HepG2 (cell line): ENCODE measurements around the gene SEH1L. TPM values are rescaled to one million over a fixed set of nuclear protein-coding genes. Genes with fewer than 3 reads are reported as not detected.

Experiments
- ATAC-seq: fragments of 200-7000 bp; cut with Tn5 transposase; 3 replicates; pipeline ENCODE4 v1.9.1; 2020; ENCODE audit warnings: mild to moderate bottlenecking, moderate library complexity
- BruUV-seq: library from RNA; stranded (reverse); fragments of 400-500 nt; replicated peaks from 2 replicates; lab custom pipeline; 2021; lab: Mats Ljungman, UMichigan
- CTCF ChIA-PET: fragments of 300-600 bp; formaldehyde crosslinking; extraction: SDS; loops from one replicate; lab custom pipeline; 2021; ENCODE audit warnings: low total read pairs, inconsistent platforms, low intra/inter-chr PET ratio; lab: Yijun Ruan, JAX
- POLR2A ChIA-PET: fragments of 350-600 bp; sonication (Branson Sonifier 250); formaldehyde crosslinking; loops from one replicate; lab custom pipeline; 2020; ENCODE audit warnings: antibody characterized with exemption, inconsistent platforms; lab: Yijun Ruan, JAX
- DNase-seq: peaks from one replicate; pipeline ENCODE4 v3.0.0-alpha.2; 2015; ENCODE audit warnings: low spot score
- FAIRE-seq: peaks from 3 replicates; lab custom pipeline; 2011; peaks lifted over from hg19 to GRCh38; lab: Jason Lieb, UNC
- H2AFZ ChIP-seq: one replicate; pipeline ENCODE4 v1.6.1; 2011; ENCODE audit warnings: low read length, inconsistent platforms
- H3K27ac ChIP-seq: fragments of 300-600 bp; 3 replicates; pipeline ENCODE4 v1.8.0; 2011; ENCODE audit warnings: mixed run types, mild to moderate bottlenecking, mixed read lengths, low read length, inconsistent platforms; ENCODE audit not compliant: insufficient read depth; ENCODE audit errors: extremely low read length
- H3K27me3 ChIP-seq, 2 experiments: fragments of 200-600 bp in 1 of 2; 2 replicates in 1 of 2; 3 replicates in 1 of 2; pipeline versions ENCODE4 v1.6.0 to v1.8.0; 2011; ENCODE audit warnings: low read length in 2 of 2, mild to moderate bottlenecking in 2 of 2, moderate library complexity in 2 of 2, inconsistent platforms in 1 of 2; ENCODE audit not compliant: insufficient read depth in 2 of 2, control insufficient read depth in 1 of 2
- H3K36me3 ChIP-seq, 2 experiments: fragments of 200-600 bp in 1 of 2; replicated peaks in 1 of 2; 2 replicates in 1 of 2; 3 replicates in 1 of 2; pipeline versions ENCODE4 v1.5.1 to v1.8.0; 2011; ENCODE audit warnings: low read length in 2 of 2, inconsistent platforms in 1 of 2; ENCODE audit not compliant: insufficient read depth in 2 of 2, control insufficient read depth in 1 of 2
- H3K4me1 ChIP-seq: 2 replicates; pipeline ENCODE4 v1.5.1; 2012; ENCODE audit warnings: low read length, inconsistent platforms; ENCODE audit not compliant: insufficient read depth
- H3K4me2 ChIP-seq: 2 replicates; pipeline ENCODE4 v1.6.0; 2011; ENCODE audit warnings: low read depth, low read length, inconsistent platforms
- H3K4me3 ChIP-seq, 3 experiments: fragments of 200-600 bp in 1 of 3; sonication (generic), shearing (Covaris generic) in 1 of 3; replicated peaks in 1 of 3; 2 replicates each; pipeline ENCODE4 v1.5.1; 2011 to 2016; ENCODE audit warnings: low read length in 3 of 3, inconsistent platforms in 2 of 3, low read depth in 2 of 3, mild to moderate bottlenecking in 2 of 3, control low read depth in 1 of 3, mixed read lengths in 1 of 3; ENCODE audit not compliant: insufficient read depth in 1 of 3
- H3K79me2 ChIP-seq: one replicate; pipeline ENCODE4 v1.6.1; 2011; ENCODE audit warnings: low read length, inconsistent platforms; ENCODE audit not compliant: insufficient read depth
- H3K9ac ChIP-seq: 2 replicates; pipeline ENCODE4 v1.6.0; 2011; ENCODE audit warnings: mild to moderate bottlenecking, low read depth, low read length, inconsistent platforms; ENCODE audit not compliant: insufficient read depth
- H3K9me3 ChIP-seq: 2 replicates; pipeline ENCODE4 v1.5.1; 2012; ENCODE audit warnings: mild to moderate bottlenecking, low read length
- H4K20me1 ChIP-seq: 2 replicates; pipeline ENCODE4 v1.6.0; 2011; ENCODE audit warnings: inconsistent platforms, mild to moderate bottlenecking, low read length, moderate library complexity; ENCODE audit not compliant: insufficient read depth
- HHEX ChIP-seq: IDR thresholded peaks from 2 replicates; pipeline ENCODE4 v1.6.1; 2016; ENCODE audit warnings: control low read depth
- KMT2B ChIP-seq: IDR thresholded peaks from 2 replicates; pipeline ENCODE4 v1.6.1; 2016; ENCODE audit warnings: missing genetic modification reagents, missing compliant biosample characterization
- NRL ChIP-seq: sonication (generic); formaldehyde crosslinking; IDR thresholded peaks from 2 replicates; pipeline ENCODE4 v1.5.0; 2020; ENCODE audit warnings: missing genetic modification reagents, mild to moderate bottlenecking, moderate library complexity, borderline replicate concordance
- RELA ChIP-seq: sonication (generic); formaldehyde crosslinking; IDR thresholded peaks from 2 replicates; pipeline ENCODE4 v1.4.0; 2020; ENCODE audit warnings: missing genetic modification reagents
- ZNF501 ChIP-seq: sonication (generic); formaldehyde crosslinking; IDR thresholded peaks from 2 replicates; pipeline ENCODE4 v1.5.1; 2020; ENCODE audit warnings: mild to moderate bottlenecking, moderate library complexity, missing genetic modification reagents
- ZNF543 ChIP-seq: sonication (generic); formaldehyde crosslinking; IDR thresholded peaks from 2 replicates; pipeline ENCODE4 v1.4.0; 2020; ENCODE audit warnings: mild to moderate bottlenecking, missing genetic modification reagents
- ZNF563 ChIP-seq: sonication (generic); formaldehyde crosslinking; IDR thresholded peaks from 2 replicates; pipeline ENCODE4 v1.8.0; 2022; ENCODE audit warnings: mild to moderate bottlenecking, moderate library complexity, missing genetic modification reagents
- ZNF644 ChIP-seq: IDR thresholded peaks from 2 replicates; pipeline ENCODE4 v1.6.1; 2016; ENCODE audit warnings: low read depth
- ZNF773 ChIP-seq: sonication (generic); formaldehyde crosslinking; IDR thresholded peaks from 2 replicates; pipeline ENCODE4 v1.4.0; 2020; ENCODE audit warnings: missing genetic modification reagents, borderline replicate concordance
- WGBS: methylation state at CpG from one replicate; pipeline ENCODE4 v1.1.6; 2017; ENCODE audit warnings: low lambda C conversion rate; 5-methylcytosine and 5-hydroxymethylcytosine counted together
- in situ Hi-C: cut with HindIII; loops from 2 replicates; pipeline ENCODE4 v1.10.0; 2017; ENCODE audit warnings: low pct_unique_long_range_greater_than_20kb; ENCODE audit not compliant: extremely low pct_ligation_motif_present
- intact Hi-C: fragments of 100-400 bp; cut with micrococcal nuclease; formaldehyde crosslinking; loops from one replicate; pipeline ENCODE4 v1.10.0; 2022; ENCODE audit not compliant: unreplicated experiment
- polyA plus RNA-seq, 8 experiments: library from polyadenylated mRNA; depleted of rRNA in 3 of 8; stranded (reverse) in 7 of 8; unstranded in 1 of 8; fragments of >200 nt; fragmentation: Illumina TruSeq in 4 of 8; extraction: Trizol in 4 of 8; gene quantifications; 2 replicates each; pipeline versions ENCODE4 v1.2.1 to v1.2.3, GENCODE V29; 2011 to 2016; ENCODE audit warnings: low read depth in 4 of 8, missing spikeins in 1 of 8, mixed read lengths in 1 of 8; ENCODE audit not compliant: insufficient read depth in 1 of 8
- total RNA-seq, 5 experiments: library from RNA; depleted of rRNA; stranded (reverse); fragments of >200 nt; fragmentation: Illumina TruSeq; extraction: Trizol; gene quantifications; 2 replicates each; pipeline ENCODE4 v1.2.3, GENCODE V29; 2016; ENCODE audit warnings: low read depth in 1 of 5
- TF ChIP-seq, protein P1 (sequence below): sonication (generic); formaldehyde crosslinking; IDR thresholded peaks from 2 replicates; pipeline ENCODE4 v1.4.0; 2020; ENCODE audit warnings: missing genetic modification reagents
- TF ChIP-seq, protein P2 (sequence below): sonication (generic); formaldehyde crosslinking; IDR thresholded peaks from 2 replicates; pipeline ENCODE4 v1.4.0; 2020; ENCODE audit warnings: mild to moderate bottlenecking, missing genetic modification reagents, borderline replicate concordance

SEH1L gene
- total and polyA plus RNA-seq, 2 of the 13 experiments (the other 11 are each of a cell fraction or from before 2014, with no cell fraction given): 59.6 to 63.5 TPM

DNA sequence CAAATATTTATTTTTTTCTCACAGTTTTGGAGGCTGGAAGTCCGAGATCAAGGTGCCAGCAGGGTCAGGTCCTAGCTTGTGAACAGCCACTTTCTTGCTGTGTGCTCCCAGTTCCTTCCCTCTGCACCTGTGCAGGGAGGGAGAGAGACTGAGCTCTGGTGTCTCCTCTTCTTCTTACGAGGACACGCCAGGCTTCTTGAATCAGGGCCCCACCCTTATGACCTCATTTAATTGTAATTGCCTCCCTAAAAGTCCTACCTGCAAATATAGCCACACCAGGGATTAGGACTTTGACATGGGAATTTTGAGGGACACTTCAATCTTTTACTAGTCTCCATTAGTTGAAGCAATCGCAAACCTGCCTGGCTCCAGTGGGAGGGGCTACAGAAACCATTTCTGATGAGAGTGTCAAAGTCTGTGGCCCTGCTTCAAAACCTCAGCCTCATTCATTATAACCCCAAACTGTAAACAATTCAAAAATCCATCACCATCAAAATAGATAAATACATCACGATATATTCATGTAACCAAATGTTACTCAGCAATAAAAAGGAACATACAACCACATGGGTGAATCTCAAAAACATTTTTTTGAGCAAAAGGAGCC, 18.2 kb upstream of the SEH1L start:
- intact Hi-C loops (loop anchor here (10.0 kb wide), 1 partner anchor 535 kb away; no protein-coding TSS in a partner anchor), in situ Hi-C loops (loop anchor here (5.0 to 25.0 kb wide), 3 partner anchors 32 to 542 kb away; partner anchors contain the start of gene AFG3L2)
- H3K27me3 ChIP-seq: no peaks in the 10 kb centered on the region
- no peak for TF ChIP-seq ZNF563 (CRISPR knock-in tag)
- TF ChIP-seq ZNF773 (CRISPR knock-in tag): no peak
- TF ChIP-seq, protein P1, sequence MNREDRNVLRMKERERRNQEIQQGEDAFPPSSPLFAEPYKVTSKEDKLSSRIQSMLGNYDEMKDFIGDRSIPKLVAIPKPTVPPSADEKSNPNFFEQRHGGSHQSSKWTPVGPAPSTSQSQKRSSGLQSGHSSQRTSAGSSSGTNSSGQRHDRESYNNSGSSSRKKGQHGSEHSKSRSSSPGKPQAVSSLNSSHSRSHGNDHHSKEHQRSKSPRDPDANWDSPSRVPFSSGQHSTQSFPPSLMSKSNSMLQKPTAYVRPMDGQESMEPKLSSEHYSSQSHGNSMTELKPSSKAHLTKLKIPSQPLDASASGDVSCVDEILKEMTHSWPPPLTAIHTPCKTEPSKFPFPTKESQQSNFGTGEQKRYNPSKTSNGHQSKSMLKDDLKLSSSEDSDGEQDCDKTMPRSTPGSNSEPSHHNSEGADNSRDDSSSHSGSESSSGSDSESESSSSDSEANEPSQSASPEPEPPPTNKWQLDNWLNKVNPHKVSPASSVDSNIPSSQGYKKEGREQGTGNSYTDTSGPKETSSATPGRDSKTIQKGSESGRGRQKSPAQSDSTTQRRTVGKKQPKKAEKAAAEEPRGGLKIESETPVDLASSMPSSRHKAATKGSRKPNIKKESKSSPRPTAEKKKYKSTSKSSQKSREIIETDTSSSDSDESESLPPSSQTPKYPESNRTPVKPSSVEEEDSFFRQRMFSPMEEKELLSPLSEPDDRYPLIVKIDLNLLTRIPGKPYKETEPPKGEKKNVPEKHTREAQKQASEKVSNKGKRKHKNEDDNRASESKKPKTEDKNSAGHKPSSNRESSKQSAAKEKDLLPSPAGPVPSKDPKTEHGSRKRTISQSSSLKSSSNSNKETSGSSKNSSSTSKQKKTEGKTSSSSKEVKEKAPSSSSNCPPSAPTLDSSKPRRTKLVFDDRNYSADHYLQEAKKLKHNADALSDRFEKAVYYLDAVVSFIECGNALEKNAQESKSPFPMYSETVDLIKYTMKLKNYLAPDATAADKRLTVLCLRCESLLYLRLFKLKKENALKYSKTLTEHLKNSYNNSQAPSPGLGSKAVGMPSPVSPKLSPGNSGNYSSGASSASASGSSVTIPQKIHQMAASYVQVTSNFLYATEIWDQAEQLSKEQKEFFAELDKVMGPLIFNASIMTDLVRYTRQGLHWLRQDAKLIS: no peak
- TF ChIP-seq ZNF543 (CRISPR knock-in tag): no peak
- no peak for TF ChIP-seq NRL (CRISPR knock-in tag)
- TF ChIP-seq ZNF501: no peak
- no peak for TF ChIP-seq RELA (CRISPR knock-in tag)
- no peak for TF ChIP-seq HHEX (CRISPR knock-in tag)
- TF ChIP-seq, protein P2, sequence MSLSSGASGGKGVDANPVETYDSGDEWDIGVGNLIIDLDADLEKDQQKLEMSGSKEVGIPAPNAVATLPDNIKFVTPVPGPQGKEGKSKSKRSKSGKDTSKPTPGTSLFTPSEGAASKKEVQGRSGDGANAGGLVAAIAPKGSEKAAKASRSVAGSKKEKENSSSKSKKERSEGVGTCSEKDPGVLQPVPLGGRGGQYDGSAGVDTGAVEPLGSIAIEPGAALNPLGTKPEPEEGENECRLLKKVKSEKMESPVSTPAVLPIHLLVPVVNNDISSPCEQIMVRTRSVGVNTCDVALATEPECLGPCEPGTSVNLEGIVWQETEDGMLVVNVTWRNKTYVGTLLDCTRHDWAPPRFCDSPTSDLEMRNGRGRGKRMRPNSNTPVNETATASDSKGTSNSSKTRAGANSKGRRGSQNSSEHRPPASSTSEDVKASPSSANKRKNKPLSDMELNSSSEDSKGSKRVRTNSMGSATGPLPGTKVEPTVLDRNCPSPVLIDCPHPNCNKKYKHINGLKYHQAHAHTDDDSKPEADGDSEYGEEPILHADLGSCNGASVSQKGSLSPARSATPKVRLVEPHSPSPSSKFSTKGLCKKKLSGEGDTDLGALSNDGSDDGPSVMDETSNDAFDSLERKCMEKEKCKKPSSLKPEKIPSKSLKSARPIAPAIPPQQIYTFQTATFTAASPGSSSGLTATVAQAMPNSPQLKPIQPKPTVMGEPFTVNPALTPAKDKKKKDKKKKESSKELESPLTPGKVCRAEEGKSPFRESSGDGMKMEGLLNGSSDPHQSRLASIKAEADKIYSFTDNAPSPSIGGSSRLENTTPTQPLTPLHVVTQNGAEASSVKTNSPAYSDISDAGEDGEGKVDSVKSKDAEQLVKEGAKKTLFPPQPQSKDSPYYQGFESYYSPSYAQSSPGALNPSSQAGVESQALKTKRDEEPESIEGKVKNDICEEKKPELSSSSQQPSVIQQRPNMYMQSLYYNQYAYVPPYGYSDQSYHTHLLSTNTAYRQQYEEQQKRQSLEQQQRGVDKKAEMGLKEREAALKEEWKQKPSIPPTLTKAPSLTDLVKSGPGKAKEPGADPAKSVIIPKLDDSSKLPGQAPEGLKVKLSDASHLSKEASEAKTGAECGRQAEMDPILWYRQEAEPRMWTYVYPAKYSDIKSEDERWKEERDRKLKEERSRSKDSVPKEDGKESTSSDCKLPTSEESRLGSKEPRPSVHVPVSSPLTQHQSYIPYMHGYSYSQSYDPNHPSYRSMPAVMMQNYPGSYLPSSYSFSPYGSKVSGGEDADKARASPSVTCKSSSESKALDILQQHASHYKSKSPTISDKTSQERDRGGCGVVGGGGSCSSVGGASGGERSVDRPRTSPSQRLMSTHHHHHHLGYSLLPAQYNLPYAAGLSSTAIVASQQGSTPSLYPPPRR: no peak
- TF ChIP-seq KMT2B (CRISPR knock-in tag): no peak
- no peak for TF ChIP-seq ZNF644 (CRISPR knock-in tag)
- H3K36me3 ChIP-seq: no peaks in the 10 kb centered on the region
- DNase-seq (no peak), FAIRE-seq (no peak), ATAC-seq (no peak)
- no TSS peak for BruUV-seq
- H3K79me2 ChIP-seq: no peaks in the 10 kb centered on the region
- no peak overlapping the region for H3K27ac ChIP-seq
- H2AFZ ChIP-seq: no peak overlapping the region
- H3K9ac ChIP-seq: no peak overlapping the region
- WGBS: 73% methylated on average over 5 of the region's 5 CpGs
- H3K4me2 ChIP-seq: no peak overlapping the region
- CTCF ChIA-PET: no interaction called here
- POLR2A ChIA-PET: no interaction called here
- no peaks in the 10 kb centered on the region for H3K9me3 ChIP-seq
- H3K4me1 ChIP-seq: peaks cover 68% of the 10 kb centered on the region
- no peak overlapping the region for H3K4me3 ChIP-seq
- no peaks in the 10 kb centered on the region for H4K20me1 ChIP-seq
